Measurements from ENCODE around the gene CNDP1.

Gene CNDP1

DNA sequence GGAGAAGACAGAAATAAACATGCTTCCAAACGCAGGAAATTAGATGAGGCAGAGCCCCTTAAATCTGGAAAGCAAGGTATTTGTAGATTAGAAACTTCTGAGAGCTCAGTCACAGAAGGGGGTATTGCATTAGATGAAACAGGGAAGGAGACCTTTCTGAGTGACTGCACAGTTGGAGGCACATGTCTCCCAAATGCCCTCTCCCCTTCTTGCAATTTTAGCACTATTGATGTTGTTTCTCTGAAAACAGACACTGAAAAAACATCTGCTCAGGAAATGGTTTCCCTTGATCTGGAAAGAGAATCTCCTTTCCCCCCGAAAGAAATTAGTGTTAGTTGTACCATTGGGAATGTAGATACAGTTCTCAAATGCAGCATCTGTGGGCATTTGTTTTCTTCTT lies 96.9 kb downstream of the CNDP1 start:
- H3K27me3 ChIP-seq (replicated peaks; ENCODE audit: control insufficient read depth, insufficient read depth, low read length): no peaks in the 10 kb centered on the region
- TF ChIP-seq CTCF (IDR thresholded peaks at IDR 0.05; ENCODE audit: insufficient read depth, low read length, poor library complexity, severe bottlenecking): no peak
- peaks cover 3% of the 10 kb centered on the region for H3K36me3 ChIP-seq (ENCODE audit: control insufficient read depth, insufficient read depth, low read length)
- no peak for DNase-seq (ENCODE audit: extremely low read depth, insufficient read length)
- no peak overlapping the region for H3K4me3 ChIP-seq (replicated peaks; ENCODE audit: low read depth, low read length)

DNA sequence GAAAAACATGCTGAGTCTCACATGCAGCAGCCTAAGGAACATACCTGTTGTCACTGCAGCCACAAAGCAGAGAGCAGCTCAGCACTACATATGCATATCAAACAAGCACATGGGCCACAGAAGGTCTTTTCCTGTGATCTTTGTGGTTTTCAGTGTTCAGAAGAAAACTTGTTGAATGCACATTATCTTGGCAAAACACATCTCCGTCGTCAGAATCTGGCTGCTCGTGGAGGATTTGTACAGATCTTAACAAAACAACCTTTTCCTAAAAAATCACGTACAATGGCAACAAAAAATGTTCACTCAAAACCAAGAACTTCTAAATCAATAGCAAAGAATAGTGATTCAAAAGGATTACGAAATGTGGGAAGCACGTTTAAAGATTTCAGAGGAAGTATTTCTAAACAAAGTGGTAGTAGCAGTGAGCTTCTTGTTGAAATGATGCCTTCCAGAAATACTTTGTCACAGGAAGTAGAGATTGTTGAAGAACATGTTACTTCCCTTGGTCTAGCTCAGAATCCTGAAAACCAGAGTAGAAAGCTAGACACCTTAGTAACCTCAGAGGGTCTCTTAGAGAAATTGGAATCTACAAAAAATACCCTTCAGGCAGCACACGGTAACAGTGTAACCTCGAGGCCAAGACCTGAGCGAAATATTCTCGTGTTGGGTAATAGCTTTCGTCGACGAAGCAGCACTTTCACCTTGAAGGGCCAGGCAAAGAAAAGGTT lies 97.5 kb downstream of the CNDP1 start:
- Histone ChIP-seq H3K4me3 (replicated peaks; ENCODE audit: low read depth, low read length) (no peak overlapping the region), H3K27me3 (replicated peaks; ENCODE audit: control insufficient read depth, insufficient read depth, low read length) (no peaks in the 10 kb centered on the region), H3K36me3 (ENCODE audit: control insufficient read depth, insufficient read depth, low read length) (peaks cover 3% of the 10 kb centered on the region)
- no peak for TF ChIP-seq CTCF (IDR thresholded peaks at IDR 0.05; ENCODE audit: insufficient read depth, low read length, poor library complexity, severe bottlenecking)
- DNase-seq (ENCODE audit: extremely low read depth, insufficient read length): no peak

- DNase-seq (ENCODE audit: extremely low read depth, insufficient read length): no peak
- peaks cover 3% of the 10 kb centered on the region for H3K36me3 ChIP-seq (ENCODE audit: control insufficient read depth, insufficient read depth, low read length)
- no peaks in the 10 kb centered on the region for H3K27me3 ChIP-seq (replicated peaks; ENCODE audit: control insufficient read depth, insufficient read depth, low read length)
- no peak for TF ChIP-seq CTCF (IDR thresholded peaks at IDR 0.05; ENCODE audit: insufficient read depth, low read length, poor library complexity, severe bottlenecking)
- no peak overlapping the region for H3K4me3 ChIP-seq (replicated peaks; ENCODE audit: low read depth, low read length)
Measured at GRCh38 chr18:74632351-74632679, 98.0 kb downstream of the CNDP1 start.

DNA sequence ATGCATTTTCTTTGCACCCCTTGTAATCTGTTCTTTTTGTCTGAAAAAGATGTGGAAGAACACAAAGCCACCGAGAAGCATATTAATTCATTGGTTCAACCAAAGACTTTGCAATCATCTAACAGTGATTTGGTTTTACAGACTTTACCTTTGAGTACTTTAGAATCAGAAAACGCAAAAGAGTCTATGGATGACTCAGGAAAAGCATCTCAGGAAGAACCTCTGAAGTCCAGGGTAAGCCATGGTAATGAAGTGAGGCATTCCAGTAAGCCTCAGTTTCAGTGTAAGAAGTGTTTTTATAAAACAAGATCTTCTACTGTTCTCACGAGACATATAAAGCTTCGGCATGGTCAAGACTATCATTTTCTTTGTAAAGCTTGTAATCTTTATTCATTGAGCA lies 98.6 kb downstream of the CNDP1 start:
- Histone ChIP-seq H3K36me3 (ENCODE audit: control insufficient read depth, insufficient read depth, low read length) (peaks cover 3% of the 10 kb centered on the region), H3K4me3 (replicated peaks; ENCODE audit: low read depth, low read length) (no peak overlapping the region), H3K27me3 (replicated peaks; ENCODE audit: control insufficient read depth, insufficient read depth, low read length) (no peaks in the 10 kb centered on the region)
- no peak for DNase-seq (ENCODE audit: extremely low read depth, insufficient read length)
- TF ChIP-seq CTCF (IDR thresholded peaks at IDR 0.05; ENCODE audit: insufficient read depth, low read length, poor library complexity, severe bottlenecking): no peak

- TF ChIP-seq CTCF (IDR thresholded peaks at IDR 0.05; ENCODE audit: insufficient read depth, low read length, poor library complexity, severe bottlenecking): no peak
- H3K27me3 ChIP-seq (replicated peaks; ENCODE audit: control insufficient read depth, insufficient read depth, low read length): no peaks in the 10 kb centered on the region
- H3K4me3 ChIP-seq (replicated peaks; ENCODE audit: low read depth, low read length): no peak overlapping the region
- DNase-seq (ENCODE audit: extremely low read depth, insufficient read length): no peak
- peaks cover 3% of the 10 kb centered on the region for H3K36me3 ChIP-seq (ENCODE audit: control insufficient read depth, insufficient read depth, low read length)
Measured at GRCh38 chr18:74633652-74634352, 99.5 kb downstream of the CNDP1 start.

Data from GM06990 (cell line).